Endothelial cell (in vitro differentiated cells): ENCODE measurements around the gene CCDC60. TPM values are rescaled to one million over a fixed set of nuclear protein-coding genes. Genes with fewer than 3 reads are reported as not detected.

Experiments
- DNase-seq: peaks from one replicate; pipeline ENCODE4 v3.0.0; 2021; ENCODE audit warnings: low spot score
- H3K27ac Mint-ChIP-seq: one replicate; pipeline ENCODE4 v1.8.0; 2021; ENCODE audit warnings: mixed read lengths, inconsistent platforms; ENCODE audit not compliant: unreplicated experiment
- H3K27me3 Mint-ChIP-seq: one replicate; pipeline ENCODE4 v1.8.0; 2021; ENCODE audit warnings: mild to moderate bottlenecking, moderate library complexity, mixed read lengths, inconsistent platforms; ENCODE audit not compliant: unreplicated experiment
- H3K36me3 Mint-ChIP-seq: one replicate; pipeline ENCODE4 v1.8.0; 2021; ENCODE audit warnings: mild to moderate bottlenecking, low read depth, mixed read lengths, inconsistent platforms; ENCODE audit not compliant: unreplicated experiment
- H3K4me1 Mint-ChIP-seq: one replicate; pipeline ENCODE4 v1.8.0; 2021; ENCODE audit warnings: mild to moderate bottlenecking, mixed read lengths, inconsistent platforms; ENCODE audit not compliant: unreplicated experiment
- H3K4me3 Mint-ChIP-seq: one replicate; pipeline ENCODE4 v1.8.0; 2021; ENCODE audit warnings: mild to moderate bottlenecking, mixed read lengths, inconsistent platforms; ENCODE audit not compliant: unreplicated experiment
- H3K9me3 Mint-ChIP-seq: one replicate; pipeline ENCODE4 v1.8.0; 2021; ENCODE audit warnings: mixed read lengths, inconsistent platforms; ENCODE audit not compliant: unreplicated experiment
- total RNA-seq: library from RNA; stranded (reverse); fragmentation: NEBNext Ultra II Directional; extraction: Animal tissue kit (Norgen Biotek cat#: 25700); gene quantifications from one replicate; pipeline ENCODE4 v1.2.1, GENCODE V29; 2021; ENCODE audit not compliant: unreplicated experiment
- TF ChIP-seq, protein P1 (sequence below): fragments of 200-600 bp; sonication (generic); IDR thresholded peaks from one replicate; pipeline ENCODE4 v1.5.0; 2021; ENCODE audit warnings: antibody characterized with exemption; ENCODE audit not compliant: unreplicated experiment

The CCDC60 gene
- total RNA-seq, 1 donor from 2014 or later: 1.9 TPM

DNA sequence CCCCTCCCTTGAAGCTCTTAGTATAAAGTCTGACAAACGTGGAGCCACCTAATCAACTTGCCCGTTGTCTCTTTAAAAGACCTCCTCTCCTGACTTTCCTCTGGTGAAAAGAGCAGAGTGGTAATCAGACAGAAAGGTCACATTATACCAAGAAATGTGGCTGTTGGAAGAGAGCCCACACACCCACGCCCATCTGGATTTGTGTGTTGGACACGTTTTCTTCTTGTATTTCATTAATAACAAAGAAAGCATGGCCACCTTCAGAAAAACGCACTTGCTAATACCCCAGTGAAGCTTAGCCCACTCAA lies 41.3 kb downstream of the CCDC60 start:
- Mint-ChIP-seq H3K27ac (no peak overlapping the region), H3K9me3 (no peaks in the 10 kb centered on the region), H3K4me3 (no peak overlapping the region), H3K27me3 (peaks cover 5% of the 10 kb centered on the region), H3K36me3 (peaks cover 3% of the 10 kb centered on the region), H3K4me1 (no peaks in the 10 kb centered on the region)
- no peak for DNase-seq
- TF ChIP-seq, protein P1, sequence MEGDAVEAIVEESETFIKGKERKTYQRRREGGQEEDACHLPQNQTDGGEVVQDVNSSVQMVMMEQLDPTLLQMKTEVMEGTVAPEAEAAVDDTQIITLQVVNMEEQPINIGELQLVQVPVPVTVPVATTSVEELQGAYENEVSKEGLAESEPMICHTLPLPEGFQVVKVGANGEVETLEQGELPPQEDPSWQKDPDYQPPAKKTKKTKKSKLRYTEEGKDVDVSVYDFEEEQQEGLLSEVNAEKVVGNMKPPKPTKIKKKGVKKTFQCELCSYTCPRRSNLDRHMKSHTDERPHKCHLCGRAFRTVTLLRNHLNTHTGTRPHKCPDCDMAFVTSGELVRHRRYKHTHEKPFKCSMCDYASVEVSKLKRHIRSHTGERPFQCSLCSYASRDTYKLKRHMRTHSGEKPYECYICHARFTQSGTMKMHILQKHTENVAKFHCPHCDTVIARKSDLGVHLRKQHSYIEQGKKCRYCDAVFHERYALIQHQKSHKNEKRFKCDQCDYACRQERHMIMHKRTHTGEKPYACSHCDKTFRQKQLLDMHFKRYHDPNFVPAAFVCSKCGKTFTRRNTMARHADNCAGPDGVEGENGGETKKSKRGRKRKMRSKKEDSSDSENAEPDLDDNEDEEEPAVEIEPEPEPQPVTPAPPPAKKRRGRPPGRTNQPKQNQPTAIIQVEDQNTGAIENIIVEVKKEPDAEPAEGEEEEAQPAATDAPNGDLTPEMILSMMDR: no peak

DNA sequence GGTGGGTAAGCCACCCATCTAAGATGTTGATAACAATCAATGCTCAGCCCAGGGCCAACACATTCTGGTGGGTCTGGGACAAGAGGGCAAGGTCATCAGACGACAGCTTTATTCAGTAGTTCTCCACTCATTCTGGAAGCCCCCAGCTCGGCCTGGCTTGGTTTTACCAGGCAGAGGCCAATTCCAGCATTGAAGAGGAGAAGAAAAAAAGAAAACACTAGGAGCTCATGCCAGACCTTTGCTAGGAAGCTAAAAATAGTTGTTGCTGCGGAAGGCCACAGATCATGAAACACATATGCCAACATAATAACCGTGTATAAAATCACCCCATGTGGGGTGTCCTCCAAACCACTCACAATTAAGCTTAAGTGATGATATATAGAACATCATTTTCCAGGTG lies 44.4 kb downstream of the CCDC60 start:
- Mint-ChIP-seq H3K27me3 (peaks cover 5% of the 10 kb centered on the region), H3K36me3 (peaks cover 10% of the 10 kb centered on the region), H3K4me3 (no peak overlapping the region), H3K27ac (no peak overlapping the region), H3K9me3 (no peaks in the 10 kb centered on the region), H3K4me1 (no peaks in the 10 kb centered on the region)
- DNase-seq: no peak
- TF ChIP-seq, protein P1: no peak

DNA sequence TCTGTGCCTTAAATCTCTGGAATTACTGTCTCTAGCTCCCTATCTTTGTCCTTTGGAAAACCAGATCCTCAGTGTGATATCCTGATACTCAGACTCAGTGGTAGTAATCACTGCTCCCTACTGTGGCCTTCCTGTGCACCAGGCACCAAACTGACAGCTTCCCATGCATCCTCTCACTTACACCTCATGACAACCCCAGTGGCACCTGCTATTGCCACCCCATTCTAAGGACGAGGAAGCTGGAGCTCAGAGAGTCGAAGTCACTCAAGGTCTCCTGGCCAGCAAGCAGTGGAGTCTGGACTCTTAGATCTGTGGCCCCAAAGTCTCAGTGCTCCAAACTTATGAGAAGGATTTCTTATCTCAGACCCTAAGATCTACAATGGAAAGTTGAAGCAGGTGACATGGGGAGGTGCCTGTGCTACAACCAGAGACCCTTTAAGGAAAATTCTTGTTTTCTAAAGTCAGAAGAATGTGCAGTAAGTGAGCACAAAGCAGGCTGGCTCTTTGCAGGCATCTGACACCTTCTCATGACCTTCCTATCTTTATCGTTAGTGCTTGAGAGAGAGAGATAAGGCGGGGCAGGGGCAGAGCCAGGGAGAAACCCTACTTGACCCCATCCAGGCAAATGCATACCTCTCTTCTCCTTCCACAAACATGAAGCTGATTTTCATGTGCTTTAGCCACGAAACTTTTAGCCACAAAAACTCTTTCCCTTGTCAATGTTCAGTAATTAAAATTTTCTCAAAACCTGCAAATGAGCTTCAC lies 47.1 kb downstream of the CCDC60 start:
- TF ChIP-seq, protein P1: no peak

DNA sequence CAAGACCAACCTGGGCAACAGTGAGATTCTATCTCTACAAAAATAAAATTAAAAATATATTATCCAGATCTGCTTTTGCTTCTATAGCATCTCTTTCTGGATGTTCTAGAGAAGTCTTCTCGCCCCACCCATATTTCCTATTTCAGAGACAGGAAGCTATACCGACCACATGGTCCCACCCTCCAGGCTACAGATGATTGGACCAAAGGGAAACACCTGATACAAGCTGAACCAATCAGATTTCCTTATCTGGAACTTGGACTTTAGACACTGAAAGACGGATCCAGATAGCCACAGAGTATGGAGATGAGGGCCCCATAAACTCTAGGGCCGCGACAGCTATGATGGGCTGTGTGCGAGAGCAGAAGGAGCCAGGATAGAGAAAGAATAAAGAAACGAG lies 48.7 kb downstream of the CCDC60 start:
- H3K36me3 Mint-ChIP-seq: peaks cover 13% of the 10 kb centered on the region
- H3K4me1 Mint-ChIP-seq: no peaks in the 10 kb centered on the region
- H3K27ac Mint-ChIP-seq: no peak overlapping the region
- TF ChIP-seq, protein P1: no peak
- DNase-seq: no peak
- H3K9me3 Mint-ChIP-seq: no peaks in the 10 kb centered on the region
- no peak overlapping the region for H3K4me3 Mint-ChIP-seq
- H3K27me3 Mint-ChIP-seq: peaks cover 5% of the 10 kb centered on the region

More for the DNA sequence above, 47.1 kb downstream of the CCDC60 start:
- H3K27me3 Mint-ChIP-seq: peaks cover 5% of the 10 kb centered on the region
- peak overlapping the region; percentile 65 for H3K4me3 Mint-ChIP-seq
- H3K27ac Mint-ChIP-seq: no peak overlapping the region
- H3K4me1 Mint-ChIP-seq: no peaks in the 10 kb centered on the region
- DNase-seq: no peak
- H3K36me3 Mint-ChIP-seq: peaks cover 13% of the 10 kb centered on the region
- no peaks in the 10 kb centered on the region for H3K9me3 Mint-ChIP-seq

DNA sequence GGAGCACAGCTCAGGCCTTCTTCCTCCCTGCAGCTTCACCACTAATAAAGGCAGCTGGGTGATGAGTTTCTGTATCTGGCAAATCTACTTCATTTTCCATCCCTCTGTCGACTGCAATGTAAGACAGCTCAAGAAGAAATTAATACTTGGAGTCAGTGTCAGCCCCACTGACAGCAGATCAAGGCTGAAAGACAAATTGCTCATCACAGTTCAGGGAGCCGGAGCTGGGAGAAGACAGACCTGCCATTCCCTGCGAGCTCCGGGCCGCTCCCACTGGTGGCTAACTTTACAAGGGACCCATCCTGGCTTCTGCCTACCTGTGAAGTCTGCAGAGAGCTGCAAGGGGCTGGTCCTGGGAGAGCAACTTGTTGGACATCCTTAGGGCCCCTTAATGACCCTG lies 49.8 kb downstream of the CCDC60 start:
- no peaks in the 10 kb centered on the region for H3K4me1 Mint-ChIP-seq
- H3K36me3 Mint-ChIP-seq: peaks cover 13% of the 10 kb centered on the region
- H3K27me3 Mint-ChIP-seq: no peaks in the 10 kb centered on the region
- TF ChIP-seq, protein P1: no peak
- no peak overlapping the region for H3K4me3 Mint-ChIP-seq
- no peak for DNase-seq
- H3K9me3 Mint-ChIP-seq: no peaks in the 10 kb centered on the region
- no peak overlapping the region for H3K27ac Mint-ChIP-seq
